HFFc6 (cell line): ENCODE results near the gene VWA3B. TPM values are rescaled to one million over a fixed set of nuclear protein-coding genes. Genes with fewer than 3 reads are reported as not detected.

Source experiments
- DNase-seq: peaks from one replicate; pipeline ENCODE4 v3.0.0-alpha.2; 2018
- H3K27ac Mint-ChIP-seq: 2 replicates; pipeline ENCODE4 v1.8.0; 2020; ENCODE audit warnings: mild to moderate bottlenecking, mixed read lengths
- H3K27me3 Mint-ChIP-seq: 2 replicates; pipeline ENCODE4 v1.8.0; 2021; ENCODE audit warnings: mild to moderate bottlenecking, moderate library complexity, mixed read lengths; ENCODE audit not compliant: insufficient read depth
- H3K36me3 Mint-ChIP-seq: 2 replicates; pipeline ENCODE4 v1.8.0; 2021; ENCODE audit warnings: low read depth, mixed read lengths
- H3K4me1 Mint-ChIP-seq: 2 replicates; pipeline ENCODE4 v1.8.0; 2020; ENCODE audit warnings: low read depth, mixed read lengths
- H3K4me3 Mint-ChIP-seq: 2 replicates; pipeline ENCODE4 v1.8.0; 2020; ENCODE audit warnings: mild to moderate bottlenecking, moderate library complexity, mixed read lengths
- H3K9me3 Mint-ChIP-seq: 2 replicates; pipeline ENCODE4 v1.8.0; 2020; ENCODE audit warnings: mild to moderate bottlenecking, mixed read lengths
- CTCF ChIP-seq: fragments of 200-600 bp; sonication (generic); IDR thresholded peaks from 2 replicates; pipeline ENCODE4 v1.5.0; 2021; ENCODE audit warnings: antibody characterized with exemption, mild to moderate bottlenecking
- total RNA-seq, 6 experiments: library from RNA; stranded (reverse); fragmentation: NEBNext Ultra II Directional; extraction: Animal tissue kit (Norgen Biotek cat#: 25700); gene quantifications; 2 replicates in 1 of 6; 3 replicates in 5 of 6; pipeline ENCODE4 v1.2.3, GENCODE V29; 2021

VWA3B gene
- total RNA-seq, 6 experiments from 2014 or later, result not detected

GRCh38 chr2:98241592-98241991, 154.6 kb downstream of the VWA3B start:
- Mint-ChIP-seq H3K9me3 (no peaks in the 10 kb centered on the region; the same call in 1 of the 2 replicates), H3K27me3 (peaks cover 21% of the 10 kb centered on the region), H3K4me1 (peaks cover 23% of the 10 kb centered on the region; the same call in 1 of the 2 replicates), H3K27ac (no peak overlapping the region), H3K4me3 (no peak overlapping the region), H3K36me3 (no peaks in the 10 kb centered on the region)
- DNase-seq, result no peak
- TF ChIP-seq CTCF, result no peak

- peaks cover 3% of the 10 kb centered on the region for H3K9me3 Mint-ChIP-seq
- no peak for DNase-seq
- H3K27me3 Mint-ChIP-seq, result peaks cover 21% of the 10 kb centered on the region
- peaks cover 20% of the 10 kb centered on the region; the same call in 1 of the 2 replicates for H3K4me1 Mint-ChIP-seq
- no peaks in the 10 kb centered on the region for H3K36me3 Mint-ChIP-seq
- no peak overlapping the region for H3K27ac Mint-ChIP-seq
- no peak for TF ChIP-seq CTCF
- no peak overlapping the region for H3K4me3 Mint-ChIP-seq
These were observed 155.0 kb downstream of the VWA3B start for GRCh38 chr2:98242003-98242402.

DNA sequence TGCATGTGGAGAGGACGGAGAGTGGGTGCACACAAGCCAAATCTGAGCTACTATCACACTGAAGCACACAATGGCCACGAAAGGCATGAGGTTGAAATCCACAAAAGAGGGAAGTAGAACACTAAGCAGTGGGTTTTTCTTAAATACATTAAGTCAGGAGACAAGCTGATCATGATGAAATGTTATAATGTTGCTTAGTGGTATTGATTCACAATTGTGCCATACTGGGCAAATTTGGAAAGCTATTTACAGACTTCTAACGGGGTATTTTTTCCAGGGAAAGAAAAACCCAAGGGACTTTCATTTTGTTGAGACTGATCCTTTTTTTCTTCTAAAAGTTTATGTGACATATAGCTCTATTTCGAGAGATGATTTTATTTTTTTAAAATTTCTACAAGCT, 158.5 kb downstream of the VWA3B start:
- Mint-ChIP-seq H3K4me1 (peaks cover 11% of the 10 kb centered on the region; the same call in 1 of the 2 replicates), H3K27ac (no peak overlapping the region), H3K4me3 (no peak overlapping the region), H3K27me3 (peaks cover 9% of the 10 kb centered on the region), H3K36me3 (peaks cover 14% of the 10 kb centered on the region), H3K9me3 (peaks cover 20% of the 10 kb centered on the region)
- TF ChIP-seq CTCF, result no peak
- DNase-seq, result no peak

DNA sequence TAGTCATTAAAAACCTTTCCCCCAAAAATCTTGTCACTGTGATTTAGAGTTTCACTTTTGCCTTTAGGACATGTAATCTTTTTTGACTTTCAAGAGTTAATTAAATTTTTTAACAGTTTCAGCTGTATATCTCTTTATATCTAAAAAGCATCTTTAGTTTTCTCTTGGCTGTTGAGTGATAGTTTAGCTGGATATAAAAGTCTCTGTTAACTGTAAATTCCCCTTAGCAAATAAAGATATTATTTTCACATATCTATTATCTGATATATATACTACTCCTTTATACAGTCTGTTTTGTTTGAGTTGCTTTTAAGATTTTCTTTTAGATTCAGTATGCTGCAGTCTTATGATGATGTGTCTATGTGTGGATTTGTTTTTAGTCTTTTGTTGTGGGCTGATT, 160.4 kb downstream of the VWA3B start:
- Mint-ChIP-seq H3K9me3 (peaks cover 20% of the 10 kb centered on the region), H3K36me3 (peaks cover 14% of the 10 kb centered on the region), H3K27me3 (peaks cover 11% of the 10 kb centered on the region), H3K27ac (no peak overlapping the region), H3K4me3 (no peak overlapping the region), H3K4me1 (peaks cover 11% of the 10 kb centered on the region; the same call in 1 of the 2 replicates)
- no peak for TF ChIP-seq CTCF
- no peak for DNase-seq

- peaks cover 12% of the 10 kb centered on the region for H3K36me3 Mint-ChIP-seq
- H3K27ac Mint-ChIP-seq, result no peak overlapping the region
- H3K4me3 Mint-ChIP-seq, result no peak overlapping the region
- H3K27me3 Mint-ChIP-seq, result peaks cover 16% of the 10 kb centered on the region
- no peak for TF ChIP-seq CTCF
- peaks cover 16% of the 10 kb centered on the region for H3K9me3 Mint-ChIP-seq
- no peaks in the 10 kb centered on the region; the same call in 1 of the 2 replicates for H3K4me1 Mint-ChIP-seq
- no peak for DNase-seq
These were observed 165.2 kb downstream of the VWA3B start for GRCh38 chr2:98252038-98252773.
